Measurements from ENCODE around the gene PSMA8.
"Not testable (repeated sequence)": the region's sequence is repeated elsewhere in the genome, so short reads cannot be mapped to it uniquely, and the experiment has no call there.

PSMA8 gene

GRCh38 chr18:26181343-26181826 lies 47.7 kb downstream of the PSMA8 start:
- no peak for DNase-seq

- DNase-seq, result no peak
These were observed 49.9 kb downstream of the PSMA8 start for GRCh38 chr18:26183395-26184112.

- no peak for DNase-seq
These were observed 51.6 kb downstream of the PSMA8 start for GRCh38 chr18:26185267-26185666.

- DNase-seq, result no peak
These were observed 56.8 kb downstream of the PSMA8 start for GRCh38 chr18:26190506-26190905.

GRCh38 chr18:26192233-26192632 lies 58.6 kb downstream of the PSMA8 start:
- DNase-seq, result no peak

GRCh38 chr18:26196605-26197004 lies 62.9 kb downstream of the PSMA8 start:
- DNase-seq, result no peak

GRCh38 chr18:26202001-26202400 lies 68.3 kb downstream of the PSMA8 start:
- DNase-seq, result not testable (repeated sequence)

GRCh38 chr18:26205318-26205717 lies 71.6 kb downstream of the PSMA8 start:
- DNase-seq, result no peak

GRCh38 chr18:26206488-26206887 lies 72.8 kb downstream of the PSMA8 start:
- DNase-seq, result no peak

GRCh38 chr18:26207937-26208336 lies 74.3 kb downstream of the PSMA8 start:
- DNase-seq, result no peak

GRCh38 chr18:26208977-26209376 lies 75.3 kb downstream of the PSMA8 start:
- DNase-seq, result no peak

GRCh38 chr18:26210147-26210546 lies 76.5 kb downstream of the PSMA8 start:
- DNase-seq, result no peak

GRCh38 chr18:26215247-26215970 lies 81.7 kb downstream of the PSMA8 start:
- no peak for DNase-seq

- DNase-seq, result no peak
These were observed 91.5 kb downstream of the PSMA8 start for GRCh38 chr18:26225022-26225693.

- DNase-seq, result no peak
These were observed 92.2 kb downstream of the PSMA8 start for GRCh38 chr18:26225915-26226228.

- peak; percentile 80 for DNase-seq
These were observed 92.8 kb downstream of the PSMA8 start, which contains the start of gene TAF4B for GRCh38 chr18:26226229-26227050. Gene TAF4B, plus strand, starts transcription at chr18:26226445. Its CDS starts 489 bp downstream, at chr18:26226934.

- DNase-seq, result no peak
These were observed 93.5 kb downstream of the PSMA8 start for GRCh38 chr18:26227051-26227670.

- no peak for DNase-seq
These were observed 95.0 kb downstream of the PSMA8 start for GRCh38 chr18:26228562-26229260.

- no peak for DNase-seq
These were observed 96.8 kb downstream of the PSMA8 start for GRCh38 chr18:26230497-26230896.

- DNase-seq, result no peak
These were observed 99.5 kb downstream of the PSMA8 start for GRCh38 chr18:26233208-26233607.

- DNase-seq, result not testable (repeated sequence)
These were observed 103.7 kb downstream of the PSMA8 start for GRCh38 chr18:26237363-26237762.

GRCh38 chr18:26238718-26239117 lies 105.0 kb downstream of the PSMA8 start:
- not testable (repeated sequence) for DNase-seq

Measured in GF-D8 (cell line).